K562 (cell line): ENCODE results near the gene CYP4F3. TPM values are rescaled to one million over a fixed set of nuclear protein-coding genes. Genes with fewer than 3 reads are reported as not detected.

Experiments
- ATAC-seq: fragments of 200-7000 bp; cut with Tn5 transposase; 3 replicates; pipeline ENCODE4 v1.9.1; 2020; ENCODE audit warnings: moderate library complexity
- BruUV-seq: library from RNA; stranded (reverse); fragments of 400-500 nt; replicated peaks from 2 replicates; lab custom pipeline; 2021; lab: Mats Ljungman, UMichigan
- CTCF ChIA-PET: fragments of 300-600 bp; formaldehyde crosslinking; extraction: SDS; loops from one replicate; lab custom pipeline; 2021; ENCODE audit warnings: low intra/inter-chr PET ratio; lab: Yijun Ruan, JAX
- POLR2A ChIA-PET: fragments of 300-600, 350-650 bp; sonication (Branson Sonifier 250); formaldehyde crosslinking; extraction: SDS; loops from one replicate; lab custom pipeline; 2021; ENCODE audit warnings: antibody characterized with exemption, inconsistent platforms; lab: Yijun Ruan, JAX
- DNase-seq, 4 experiments: peaks; one replicate each; pipeline versions ENCODE4 v3.0.0 to v3.0.0-alpha.2; 2011 to 2018; ENCODE audit warnings: low spot score in 3 of 4, mixed read lengths in 3 of 4; ENCODE audit errors: extremely low read depth in 1 of 4
- FAIRE-seq: peaks from 2 replicates; lab custom pipeline; 2011; peaks lifted over from hg19 to GRCh38; lab: Jason Lieb, UNC
- H2AFZ ChIP-seq: 2 replicates; pipeline ENCODE4 v1.6.0; 2011; ENCODE audit warnings: low read depth, low read length, control low read depth, inconsistent platforms
- H3K27ac ChIP-seq: fragments of 200-600 bp; 3 replicates; pipeline ENCODE4 v1.8.0; 2011; ENCODE audit warnings: low read depth, mild to moderate bottlenecking, control low read depth, inconsistent platforms, low read length, moderate library complexity, mixed read lengths; ENCODE audit errors: extremely low read depth
- H3K27me3 ChIP-seq, 2 experiments: fragments of 300-600 bp in 1 of 2; 2 replicates in 1 of 2; 3 replicates in 1 of 2; pipeline versions ENCODE4 v1.6.0 to v1.8.0; 2011; ENCODE audit warnings: inconsistent platforms in 2 of 2, low read length in 2 of 2, mild to moderate bottlenecking in 1 of 2, mixed read lengths in 1 of 2, moderate library complexity in 1 of 2; ENCODE audit not compliant: control insufficient read depth in 2 of 2, insufficient read depth in 2 of 2
- H3K36me3 ChIP-seq: fragments of 300-600 bp; 3 replicates; pipeline ENCODE4 v1.8.0; 2011; ENCODE audit warnings: mild to moderate bottlenecking, low read length, inconsistent platforms; ENCODE audit not compliant: control insufficient read depth, insufficient read depth
- H3K4me1 ChIP-seq, 2 experiments: fragments of 200-600 bp in 1 of 2; replicated peaks in 1 of 2; 2 replicates in 1 of 2; 3 replicates in 1 of 2; pipeline versions ENCODE4 v1.5.1 to v1.8.0; 2011; ENCODE audit warnings: inconsistent platforms in 2 of 2, low read length in 2 of 2, mild to moderate bottlenecking in 1 of 2, mixed read lengths in 1 of 2, moderate library complexity in 1 of 2; ENCODE audit not compliant: control insufficient read depth in 2 of 2, insufficient read depth in 2 of 2
- H3K4me2 ChIP-seq: 2 replicates; pipeline ENCODE4 v1.6.1; 2011; ENCODE audit warnings: low read length, control low read depth, inconsistent platforms, mixed read lengths; ENCODE audit not compliant: insufficient read depth
- H3K4me3 ChIP-seq: fragments of 200-600 bp; sonication (generic), shearing (Covaris generic); 2 replicates; pipeline ENCODE4 v1.5.1; 2016; ENCODE audit warnings: control low read depth, inconsistent platforms
- H3K79me2 ChIP-seq: fragments of 200-600 bp; 3 replicates; pipeline ENCODE4 v1.8.0; 2011; ENCODE audit warnings: low read length, inconsistent platforms; ENCODE audit not compliant: control insufficient read depth, insufficient read depth
- H3K9ac ChIP-seq, 2 experiments: 2 replicates each; pipeline versions ENCODE4 v1.6.0 to v1.6.1; 2011; ENCODE audit warnings: low read depth in 2 of 2, low read length in 2 of 2, control low read depth in 1 of 2, inconsistent platforms in 1 of 2, mild to moderate bottlenecking in 1 of 2, mixed read lengths in 1 of 2; ENCODE audit not compliant: insufficient read depth in 1 of 2
- H3K9me1 ChIP-seq: one replicate; pipeline ENCODE4 v1.6.0; 2011; ENCODE audit warnings: inconsistent platforms, mild to moderate bottlenecking, low read length, moderate library complexity; ENCODE audit not compliant: control insufficient read depth, insufficient read depth
- H3K9me3 ChIP-seq: replicated peaks from 2 replicates; pipeline ENCODE4 v1.5.1; 2011; ENCODE audit warnings: low read depth, low read length, inconsistent platforms; ENCODE audit not compliant: control insufficient read depth, insufficient read depth
- H4K20me1 ChIP-seq: replicated peaks from 2 replicates; pipeline ENCODE4 v1.6.1; 2011; ENCODE audit warnings: low read length, inconsistent platforms, mixed read lengths; ENCODE audit not compliant: control insufficient read depth, insufficient read depth
- CAMTA2 ChIP-seq: fragments of 250-450 bp; sonication (Bioruptor Pico); conservative IDR thresholded peaks from 2 replicates; pipeline ENCODE4 v1.5.1; 2022
- CBFA2T2 ChIP-seq: fragments of 450-650 bp; conservative IDR thresholded peaks from 2 replicates; pipeline ENCODE4 v1.6.1; 2017; ENCODE audit warnings: mild to moderate bottlenecking
- CREB3 ChIP-seq: fragments of 450-650 bp; conservative IDR thresholded peaks from 2 replicates; pipeline ENCODE4 v1.6.1; 2016; ENCODE audit warnings: missing genetic modification characterization, low read depth, mild to moderate bottlenecking, missing compliant biosample characterization, moderate library complexity
- CSDE1 ChIP-seq, 2 experiments: fragments of 450-650 bp; IDR thresholded peaks; 2 replicates each; pipeline ENCODE4 v1.6.1; 2016; ENCODE audit warnings: mild to moderate bottlenecking in 1 of 2
- FOXP4 ChIP-seq: sonication (generic); formaldehyde crosslinking; IDR thresholded peaks from 2 replicates; pipeline ENCODE4 v1.8.0; 2022; ENCODE audit warnings: mild to moderate bottlenecking, missing genetic modification reagents, borderline replicate concordance
- LARP7 ChIP-seq: fragments of 450-650 bp; IDR thresholded peaks from 2 replicates; pipeline ENCODE4 v1.6.1; 2016
- MAFK ChIP-seq: IDR thresholded peaks from 2 replicates; pipeline ENCODE4 v1.6.1; 2011; ENCODE audit warnings: low read length, improper control_type of control experiment
- NCOA1 ChIP-seq: fragments of 450-650 bp; IDR thresholded peaks from 2 replicates; pipeline ENCODE4 v1.6.1; 2016; ENCODE audit warnings: low read depth
- NONO ChIP-seq, 2 experiments: fragments of 200-400 bp in 1 of 2; fragments of 450-650 bp in 1 of 2; formaldehyde crosslinking in 1 of 2; IDR thresholded peaks; 2 replicates each; pipeline ENCODE4 v1.6.1; 2017; ENCODE audit warnings: low read depth in 2 of 2, mild to moderate bottlenecking in 2 of 2, moderate library complexity in 2 of 2, low read length in 1 of 2
- SPI1 ChIP-seq: IDR thresholded peaks from 2 replicates; pipeline ENCODE4 v1.6.1; 2011; ENCODE audit warnings: low read depth, low read length, control low read depth, borderline replicate concordance
- ZNF76 ChIP-seq: fragments of 250-450 bp; sonication (Bioruptor Pico); IDR thresholded peaks from 2 replicates; pipeline ENCODE4 v1.4.0; 2020; ENCODE audit warnings: mild to moderate bottlenecking, moderate library complexity, borderline replicate concordance
- WGBS: fragments of 100-300 bp; shearing (Covaris generic); methylation state at CpG from one replicate; pipeline ENCODE4 v1.1.6; 2016; ENCODE audit warnings: low coverage, mixed read lengths; ENCODE audit not compliant: insufficient coverage; ENCODE audit errors: missing lambda C conversion rate; 5-methylcytosine and 5-hydroxymethylcytosine counted together
- in situ Hi-C: fragments of 300-500 bp; cut with MboI; formaldehyde crosslinking; loops from 4 replicates; pipeline ENCODE4 v1.15.0; 2018; ENCODE audit warnings: inconsistent platforms, mixed read lengths
- intact Hi-C: fragments of 100-400 bp; cut with micrococcal nuclease; formaldehyde crosslinking; loops from 2 replicates; pipeline ENCODE4 v1.14.2; 2022
- polyA plus RNA-seq, 8 experiments: library from polyadenylated mRNA; depleted of rRNA in 4 of 8; stranded (reverse) in 5 of 8; unstranded in 3 of 8; fragments of >200 nt; fragmentation: Nextera tagmentation in 2 of 8; fragmentation: Illumina TruSeq in 1 of 8; extraction: Ambion mirVana in 2 of 8; extraction: Trizol in 1 of 8; gene quantifications; 2 replicates each; pipeline versions ENCODE4 v1.2.1 to v1.2.3, GENCODE V29; 2011 to 2014; ENCODE audit warnings: inconsistent platforms in 1 of 8, missing spikeins in 1 of 8
- total RNA-seq, 7 experiments: library from RNA; depleted of rRNA in 6 of 7; stranded (reverse); fragments of >200 nt in 6 of 7; fragmentation: Illumina TruSeq in 2 of 7; extraction: Trizol in 2 of 7; gene quantifications; 2 replicates each; pipeline versions ENCODE4 v1.2.1 to v1.2.3, GENCODE V29; 2011 to 2021; ENCODE audit warnings: low replicate concordance in 1 of 7

The CYP4F3 gene
- total and polyA plus RNA-seq, 9 of the 15 experiments (the other 6 are each of a cell fraction or from before 2014, with no cell fraction given), result 0.01 to 0.40 (median 0.16) TPM; not detected in 6

GRCh38 chr19:15633082-15633835 lies 7.4 kb upstream of the CYP4F3 start:
- BruUV-seq, result no TSS peak
- no peak overlapping the region for H2AFZ ChIP-seq
- in situ Hi-C loops, result loop anchor here (10.0 kb wide), 1 partner anchor 242 kb away; no protein-coding TSS in a partner anchor
- H3K4me1 ChIP-seq, result peaks cover 0 to 3% of the 10 kb centered on the region in 2 experiments; a peak in 1 of 5 replicates
- H3K27me3 ChIP-seq, result peaks cover 0 to 5% of the 10 kb centered on the region in 2 experiments; a peak in 1 of 5 replicates
- no peak for TF ChIP-seq NCOA1
- peak; percentile 61; the same call in 1 of the 2 replicates for TF ChIP-seq SPI1
- no peaks in the 10 kb centered on the region for H3K9me1 ChIP-seq
- H3K4me2 ChIP-seq, result no peak overlapping the region
- H3K4me3 ChIP-seq, result no peak overlapping the region
- 0% methylated on average over 5 of the region's 5 CpGs for WGBS
- POLR2A ChIA-PET, result interaction anchor here (0.5 to 0.6 kb wide), 2 partner anchors 13 to 242 kb away, joined by 3 read pairs; no protein-coding TSS in a partner anchor
- intact Hi-C loops, result loop anchor here (5.0 to 10.0 kb wide), 2 partner anchors 129 to 232 kb away; no protein-coding TSS in a partner anchor
- ATAC-seq (no peak), FAIRE-seq (no peak), DNase-seq (no peak)
- no peaks in the 10 kb centered on the region for H3K79me2 ChIP-seq
- CTCF ChIA-PET, result interaction anchor here (4.0 kb wide), 1 partner anchor 236 kb away, joined by 18 read pairs; no protein-coding TSS in a partner anchor
- H3K9me3 ChIP-seq, result no peaks in the 10 kb centered on the region
- H4K20me1 ChIP-seq, result no peaks in the 10 kb centered on the region
- no peak overlapping the region for H3K9ac ChIP-seq
- H3K27ac ChIP-seq, result no peak overlapping the region
- no peaks in the 10 kb centered on the region for H3K36me3 ChIP-seq

- in situ Hi-C loops, result loop anchor here (10.0 kb wide), 1 partner anchor 241 kb away; no protein-coding TSS in a partner anchor
- no peak for DNase-seq
- no peak for TF ChIP-seq ZNF76 (CRISPR knock-in tag)
- TF ChIP-seq LARP7, result no peak
- no peak for TF ChIP-seq MAFK
- no peak for TF ChIP-seq CBFA2T2
- TF ChIP-seq NONO (IDR thresholded peaks at IDR 0.05; ENCODE audit: low read depth in 2 of 2, low read length in 1 of 2), result no peak
- no peak for TF ChIP-seq CREB3 (tag)
- no peak for TF ChIP-seq FOXP4 (CRISPR knock-in tag)
- TF ChIP-seq CSDE1 (IDR thresholded peaks at IDR 0.05), result no peak
- TF ChIP-seq CAMTA2 (CRISPR knock-in tag), result no peak
These were observed 6.6 kb upstream of the CYP4F3 start for GRCh38 chr19:15634105-15634504.

More at GRCh38 chr19:15634105-15634504, 6.6 kb upstream of the CYP4F3 start:
- H3K9ac ChIP-seq, result no peak overlapping the region
- ATAC-seq (no peak), FAIRE-seq (no peak)
- intact Hi-C loops, result loop anchor here (5.0 to 10.0 kb wide), 2 partner anchors 128 to 231 kb away; no protein-coding TSS in a partner anchor
- POLR2A ChIA-PET, result interaction anchor here (0.6 kb wide), 1 partner anchor 241 kb away, joined by 3 read pairs; no protein-coding TSS in a partner anchor
- H2AFZ ChIP-seq, result no peak overlapping the region
- no peaks in the 10 kb centered on the region for H4K20me1 ChIP-seq
- no peaks in the 10 kb centered on the region for H3K9me1 ChIP-seq
- CTCF ChIA-PET, result interaction anchor here (4.0 kb wide), 1 partner anchor 235 kb away, joined by 18 read pairs; no protein-coding TSS in a partner anchor
- peaks cover 0 to 5% of the 10 kb centered on the region in 2 experiments; a peak in 1 of 5 replicates for H3K27me3 ChIP-seq
- no peaks in the 10 kb centered on the region for H3K9me3 ChIP-seq
- H3K4me1 ChIP-seq, result peaks cover 0 to under 1% of the 10 kb centered on the region in 2 experiments; a peak in 1 of 5 replicates
- BruUV-seq, result no TSS peak
- WGBS, result 3% methylated on average over 3 of the region's 3 CpGs
- H3K4me3 ChIP-seq, result no peak overlapping the region
- H3K27ac ChIP-seq, result no peak overlapping the region
- no peak overlapping the region for H3K4me2 ChIP-seq
- no peaks in the 10 kb centered on the region for H3K36me3 ChIP-seq
- no peaks in the 10 kb centered on the region for H3K79me2 ChIP-seq
